ENCODE data around the gene DENND1C.

Gene DENND1C

GRCh38 chr19:6476896-6477431, 4.6 kb downstream of the DENND1C start:
- DNase-seq, result no peak

- DNase-seq, result peak; percentile 58
Observed at GRCh38 chr19:6476155-6476895, 5.3 kb downstream of the DENND1C start.

GRCh38 chr19:6475321-6476108, 6.1 kb downstream of the DENND1C start:
- no peak for DNase-seq

- DNase-seq, result no peak
Observed at GRCh38 chr19:6473647-6474046, 7.9 kb downstream of the DENND1C start.

GRCh38 chr19:6472713-6473112, 8.9 kb downstream of the DENND1C start:
- no peak for DNase-seq

GRCh38 chr19:6471076-6471475, 10.5 kb downstream of the DENND1C start:
- no peak for DNase-seq

GRCh38 chr19:6470173-6470572, 11.4 kb downstream of the DENND1C start:
- DNase-seq, result no peak

GRCh38 chr19:6467384-6467783, 14.2 kb downstream of the DENND1C start:
- DNase-seq, result no peak

GRCh38 chr19:6466526-6467248, 14.9 kb downstream of the DENND1C start:
- DNase-seq, result no peak

GRCh38 chr19:6465663-6466062, 15.9 kb downstream of the DENND1C start:
- DNase-seq, result no peak

- DNase-seq, result no peak
Observed at GRCh38 chr19:6465006-6465405, 16.6 kb downstream of the DENND1C start.

GRCh38 chr19:6464070-6464873, 17.3 kb downstream of the DENND1C start, which contains the start of gene CRB3:
Gene CRB3, plus strand, starts transcription at chr19:6464271. Its CDS starts 431 bp downstream, at chr19:6464702.
- no peak for DNase-seq

- peak; percentile 98 for DNase-seq
Observed at GRCh38 chr19:6460099-6460884, 21.3 kb downstream of the DENND1C start.

- peak; percentile 91 for DNase-seq
Observed at GRCh38 chr19:6459262-6460098, 22.1 kb downstream of the DENND1C start, which contains the start of gene SLC25A23. Gene SLC25A23, minus strand, starts transcription at chr19:6459792. Its CDS starts 164 bp downstream, at chr19:6459628.

GRCh38 chr19:6458695-6459261, 22.8 kb downstream of the DENND1C start:
- no peak for DNase-seq

GRCh38 chr19:6457958-6458694, 23.5 kb downstream of the DENND1C start:
- DNase-seq, result no peak

GRCh38 chr19:6455924-6456323, 25.7 kb downstream of the DENND1C start:
- no peak for DNase-seq

GRCh38 chr19:6453951-6454565, 27.5 kb downstream of the DENND1C start:
- no peak for DNase-seq

- no peak for DNase-seq
Observed at GRCh38 chr19:6452899-6453298, 28.7 kb downstream of the DENND1C start.

All from right forelimb (tissue), 1 donor.